NCI-H2081 (cell line): Measurements from ENCODE around the gene CALHM4.
"Not testable (repeated sequence)": the region's sequence is repeated elsewhere in the genome, so short reads cannot be mapped to it uniquely, and the experiment has no call there.

Source experiments
- DNase-seq, 2 experiments: peaks; one replicate each; lab custom pipeline; 2025; lab: John Stamatoyannopoulos, UW

Gene CALHM4

GRCh38 chr6:116577486-116577885 is 23.9 kb downstream of the CALHM4 start:
- DNase-seq: no peak

- no peak for DNase-seq
Measured at GRCh38 chr6:116578335-116578734, 24.8 kb downstream of the CALHM4 start.

- no peak for DNase-seq
Measured at GRCh38 chr6:116579143-116579542, 25.6 kb downstream of the CALHM4 start.

- no peak for DNase-seq
Measured at GRCh38 chr6:116580198-116580597, 26.6 kb downstream of the CALHM4 start.

- DNase-seq: no peak
Measured at GRCh38 chr6:116586276-116586675, 32.7 kb downstream of the CALHM4 start.

GRCh38 chr6:116586738-116587137 is 33.2 kb downstream of the CALHM4 start:
- no peak for DNase-seq

GRCh38 chr6:116595247-116595646 is 41.7 kb downstream of the CALHM4 start:
- DNase-seq: no peak

- no peak for DNase-seq
Measured at GRCh38 chr6:116596815-116597214, 43.3 kb downstream of the CALHM4 start.

- DNase-seq: not testable (repeated sequence)
Measured at GRCh38 chr6:116603916-116604315, 50.4 kb downstream of the CALHM4 start.

- DNase-seq: not testable (repeated sequence)
Measured at GRCh38 chr6:116604868-116605267, 51.3 kb downstream of the CALHM4 start.

- DNase-seq: no peak
Measured at GRCh38 chr6:116605935-116606334, 52.4 kb downstream of the CALHM4 start.
